Panc1 (cell line): ENCODE data around the gene TRAPPC2B. TPM values are rescaled to one million over a fixed set of nuclear protein-coding genes. Genes with fewer than 3 reads are reported as not detected.

ENCODE experiments used
- ATAC-seq: fragments of 200-7000 bp; cut with Tn5 transposase; 2 replicates; pipeline ENCODE4 v1.9.1; 2020; ENCODE audit warnings: mild to moderate bottlenecking, moderate library complexity
- BruUV-seq: library from RNA; stranded (reverse); fragments of 400-500 nt; replicated peaks from 2 replicates; lab custom pipeline; 2021; lab: Mats Ljungman, UMichigan
- CTCF ChIA-PET: fragments of 300-600 bp; sonication (Branson Sonifier 250); formaldehyde crosslinking; loops from one replicate; lab custom pipeline; 2022; ENCODE audit warnings: antibody characterized with exemption; lab: Charles Lee
- POLR2A ChIA-PET: fragments of 300-600 bp; sonication (Branson Sonifier 250); formaldehyde crosslinking; loops from one replicate; lab custom pipeline; 2022; ENCODE audit warnings: antibody characterized with exemption; lab: Charles Lee
- DNase-seq: peaks from one replicate; pipeline ENCODE4 v3.0.0-alpha.2; 2010; ENCODE audit warnings: low read depth, low spot score
- H3K27ac ChIP-seq: 2 replicates; pipeline ENCODE4 v1.5.1; 2011; ENCODE audit warnings: mild to moderate bottlenecking, low read length, inconsistent platforms
- H3K27me3 ChIP-seq: fragments of 200-500 bp; sonication (Bioruptor generic); 2 replicates; pipeline ENCODE4 v1.6.0; 2014; ENCODE audit warnings: low read length, inconsistent platforms; ENCODE audit not compliant: control insufficient read depth, insufficient read depth
- H3K36me3 ChIP-seq: fragments of 200-500 bp; sonication (Bioruptor generic); 2 replicates; pipeline ENCODE4 v1.5.1; 2014; ENCODE audit warnings: inconsistent platforms, mild to moderate bottlenecking, low read length, moderate library complexity; ENCODE audit not compliant: control insufficient read depth, insufficient read depth
- H3K4me1 ChIP-seq: 2 replicates; pipeline ENCODE4 v1.5.1; 2011; ENCODE audit warnings: inconsistent platforms, mild to moderate bottlenecking, low read length, moderate library complexity; ENCODE audit not compliant: control insufficient read depth, insufficient read depth
- H3K4me3 ChIP-seq, 2 experiments: 2 replicates each; pipeline ENCODE4 v1.5.1; 2011 to 2012; ENCODE audit warnings: low read depth in 2 of 2, low read length in 2 of 2, mild to moderate bottlenecking in 2 of 2, inconsistent platforms in 1 of 2, moderate library complexity in 1 of 2
- H3K9me3 ChIP-seq: fragments of 200-500 bp; sonication (Bioruptor generic); 2 replicates; pipeline ENCODE4 v1.5.1; 2014; ENCODE audit warnings: low read depth, mild to moderate bottlenecking, inconsistent platforms, low read length, moderate library complexity; ENCODE audit not compliant: control insufficient read depth, insufficient read depth
- CTCF ChIP-seq: fragments of 450-650 bp; IDR thresholded peaks from 2 replicates; pipeline ENCODE4 v1.5.1; 2017; ENCODE audit warnings: mild to moderate bottlenecking
- POLR2AphosphoS5 ChIP-seq: IDR thresholded peaks from 2 replicates; pipeline ENCODE4 v1.6.1; 2012; ENCODE audit warnings: mild to moderate bottlenecking, low read depth, low read length, moderate library complexity
- SIN3A ChIP-seq: IDR thresholded peaks from 2 replicates; pipeline ENCODE4 v1.6.1; 2012; ENCODE audit warnings: low read depth, mild to moderate bottlenecking, low read length, moderate library complexity, borderline replicate concordance; ENCODE audit not compliant: insufficient read depth
- TCF7L2 ChIP-seq: IDR thresholded peaks from 2 replicates; pipeline ENCODE4 v1.6.1; 2011; ENCODE audit warnings: mild to moderate bottlenecking, low read depth, low read length, inconsistent platforms
- in situ Hi-C: cut with HindIII; loops from 2 replicates; pipeline ENCODE4 v1.10.0; 2016; ENCODE audit warnings: low sequenced_read_pairs, low pct_unique_long_range_greater_than_20kb
- intact Hi-C: fragments of 100-400 bp; cut with micrococcal nuclease; formaldehyde crosslinking; loops from one replicate; pipeline ENCODE4 v1.10.0; 2022; ENCODE audit not compliant: unreplicated experiment
- total RNA-seq: library from RNA; stranded (reverse); gene quantifications from one replicate; pipeline ENCODE4 v1.2.1, GENCODE V29; 2021; ENCODE audit not compliant: unreplicated experiment
- TF ChIP-seq, protein P1 (sequence below), 2 experiments: IDR thresholded peaks; 2 replicates each; pipeline ENCODE4 v1.6.1; 2011 to 2012; ENCODE audit warnings: low read depth in 2 of 2, control low read depth in 1 of 2, low read length in 1 of 2, mild to moderate bottlenecking in 1 of 2, moderate library complexity in 1 of 2; ENCODE audit not compliant: insufficient read depth in 1 of 2

The TRAPPC2B gene
- total RNA-seq, 1 experiment from 2014 or later, result 15.1 TPM

DNA sequence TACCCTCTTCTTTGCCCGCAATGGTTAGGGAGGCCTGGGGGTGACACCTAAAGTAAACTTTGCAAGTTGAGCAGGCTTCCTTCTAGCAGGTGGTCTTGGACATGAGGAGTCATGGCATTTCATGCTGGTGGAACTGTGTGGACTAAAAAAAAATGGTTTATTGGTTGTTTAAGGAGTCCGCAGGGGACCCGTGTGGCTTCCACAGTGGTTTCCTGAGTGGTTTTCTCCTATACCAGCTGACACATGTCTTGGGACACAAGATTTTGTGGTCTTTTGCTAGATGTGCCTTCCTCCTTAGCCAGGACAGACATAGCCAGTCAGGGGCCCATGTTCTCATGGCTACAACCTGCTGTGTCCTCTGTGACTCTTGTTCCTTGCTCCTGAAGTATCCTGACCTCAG lies 41.6 kb upstream of the TRAPPC2B start:
- no peak for ATAC-seq
- Histone ChIP-seq H3K4me1 (peaks cover 11% of the 10 kb centered on the region), H3K27me3 (peaks cover 3% of the 10 kb centered on the region; the same call in 1 of the 2 replicates), H3K27ac (peak overlapping the region; percentile 88), H3K4me3 (peak overlapping the region; percentile 71 to 79), H3K9me3 (no peaks in the 10 kb centered on the region), H3K36me3 (peaks cover 5% of the 10 kb centered on the region)
- TF ChIP-seq SIN3A (no peak), POLR2AphosphoS5 (no peak), TCF7L2 (no peak), CTCF (no peak)
- TF ChIP-seq, protein P1, sequence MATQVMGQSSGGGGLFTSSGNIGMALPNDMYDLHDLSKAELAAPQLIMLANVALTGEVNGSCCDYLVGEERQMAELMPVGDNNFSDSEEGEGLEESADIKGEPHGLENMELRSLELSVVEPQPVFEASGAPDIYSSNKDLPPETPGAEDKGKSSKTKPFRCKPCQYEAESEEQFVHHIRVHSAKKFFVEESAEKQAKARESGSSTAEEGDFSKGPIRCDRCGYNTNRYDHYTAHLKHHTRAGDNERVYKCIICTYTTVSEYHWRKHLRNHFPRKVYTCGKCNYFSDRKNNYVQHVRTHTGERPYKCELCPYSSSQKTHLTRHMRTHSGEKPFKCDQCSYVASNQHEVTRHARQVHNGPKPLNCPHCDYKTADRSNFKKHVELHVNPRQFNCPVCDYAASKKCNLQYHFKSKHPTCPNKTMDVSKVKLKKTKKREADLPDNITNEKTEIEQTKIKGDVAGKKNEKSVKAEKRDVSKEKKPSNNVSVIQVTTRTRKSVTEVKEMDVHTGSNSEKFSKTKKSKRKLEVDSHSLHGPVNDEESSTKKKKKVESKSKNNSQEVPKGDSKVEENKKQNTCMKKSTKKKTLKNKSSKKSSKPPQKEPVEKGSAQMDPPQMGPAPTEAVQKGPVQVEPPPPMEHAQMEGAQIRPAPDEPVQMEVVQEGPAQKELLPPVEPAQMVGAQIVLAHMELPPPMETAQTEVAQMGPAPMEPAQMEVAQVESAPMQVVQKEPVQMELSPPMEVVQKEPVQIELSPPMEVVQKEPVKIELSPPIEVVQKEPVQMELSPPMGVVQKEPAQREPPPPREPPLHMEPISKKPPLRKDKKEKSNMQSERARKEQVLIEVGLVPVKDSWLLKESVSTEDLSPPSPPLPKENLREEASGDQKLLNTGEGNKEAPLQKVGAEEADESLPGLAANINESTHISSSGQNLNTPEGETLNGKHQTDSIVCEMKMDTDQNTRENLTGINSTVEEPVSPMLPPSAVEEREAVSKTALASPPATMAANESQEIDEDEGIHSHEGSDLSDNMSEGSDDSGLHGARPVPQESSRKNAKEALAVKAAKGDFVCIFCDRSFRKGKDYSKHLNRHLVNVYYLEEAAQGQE (IDR thresholded peaks at IDR 0.05; ENCODE audit: insufficient read depth in 1 of 2, low read depth in 2 of 2, low read length in 1 of 2), result no peak
- in situ Hi-C loops, result no loop called here
- intact Hi-C loops, result no loop called here
- ChIA-PET CTCF (no interaction called here), POLR2A (interaction anchor here (0.6 kb wide), 1 partner anchor 11 kb away, joined by 4 read pairs; no protein-coding TSS in a partner anchor)
- no peak for DNase-seq
- BruUV-seq, result no TSS peak

- POLR2A ChIA-PET, result no interaction called here
- Histone ChIP-seq H3K9me3 (peaks cover 7% of the 10 kb centered on the region; the same call in 1 of the 2 replicates), H3K27me3 (no peaks in the 10 kb centered on the region), H3K4me1 (peaks cover 11% of the 10 kb centered on the region), H3K27ac (no peak overlapping the region), H3K4me3 (no peak overlapping the region), H3K36me3 (peaks cover 16% of the 10 kb centered on the region)
- CTCF ChIA-PET, result no interaction called here
- DNase-seq (no peak), ATAC-seq (no peak)
- BruUV-seq, result no TSS peak
- TF ChIP-seq, protein P1 (IDR thresholded peaks at IDR 0.05; ENCODE audit: insufficient read depth in 1 of 2, low read depth in 2 of 2, low read length in 1 of 2), result no peak
- TF ChIP-seq POLR2AphosphoS5 (no peak), CTCF (no peak), SIN3A (no peak), TCF7L2 (no peak)
- intact Hi-C loops, result no loop called here
- in situ Hi-C loops, result no loop called here
These were observed 38.4 kb upstream of the TRAPPC2B start for GRCh38 chr19:57324992-57325391.
